ENCODE measurements around the gene SLC29A4.

DNA sequence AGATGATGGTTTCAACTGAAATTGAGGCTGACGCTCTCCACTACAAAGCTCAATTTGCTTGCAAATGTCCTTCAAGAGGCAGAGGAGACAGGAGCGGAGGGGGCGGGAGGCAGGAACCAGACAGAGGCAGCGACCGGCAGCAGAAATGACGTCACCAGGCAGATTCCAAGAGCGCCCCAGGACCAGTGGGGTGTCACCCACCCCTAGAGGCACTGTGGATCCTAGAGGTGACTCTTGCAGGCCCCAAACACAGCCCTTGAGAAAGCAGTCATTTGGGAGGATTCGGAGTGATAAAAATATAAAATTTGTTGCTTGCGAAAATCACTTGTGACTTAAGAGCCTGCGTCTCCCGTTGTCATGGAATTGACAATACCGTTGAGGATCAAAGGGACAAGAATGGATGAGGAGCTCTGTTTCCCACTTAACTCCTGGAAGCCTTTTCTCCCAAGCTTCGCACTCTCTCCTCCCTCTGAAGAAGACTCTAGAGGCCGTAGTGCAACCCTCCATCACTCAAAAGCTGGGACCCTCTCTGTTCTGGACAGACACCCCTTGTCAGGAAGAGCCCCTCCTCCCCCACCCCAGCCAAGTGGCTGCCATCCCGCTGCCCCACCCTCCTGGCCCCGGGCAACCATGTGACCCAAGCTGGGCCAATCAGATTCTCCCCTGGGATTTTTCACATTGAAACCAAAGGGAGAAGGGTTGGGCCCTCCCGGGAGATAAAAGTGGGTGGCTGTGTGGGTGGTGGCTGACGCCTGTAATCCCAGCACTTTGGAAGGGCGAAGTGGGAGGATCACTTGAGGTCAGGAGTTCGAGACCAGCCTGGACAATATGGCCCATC, 16.3 kb upstream of the SLC29A4 start:
- TF ChIP-seq RARB (CRISPR knock-in tag; IDR thresholded peaks at IDR 0.05), result no peak
- no peak for TF ChIP-seq OSR1 (CRISPR knock-in tag; IDR thresholded peaks at IDR 0.05)
- TF ChIP-seq, protein P1, sequence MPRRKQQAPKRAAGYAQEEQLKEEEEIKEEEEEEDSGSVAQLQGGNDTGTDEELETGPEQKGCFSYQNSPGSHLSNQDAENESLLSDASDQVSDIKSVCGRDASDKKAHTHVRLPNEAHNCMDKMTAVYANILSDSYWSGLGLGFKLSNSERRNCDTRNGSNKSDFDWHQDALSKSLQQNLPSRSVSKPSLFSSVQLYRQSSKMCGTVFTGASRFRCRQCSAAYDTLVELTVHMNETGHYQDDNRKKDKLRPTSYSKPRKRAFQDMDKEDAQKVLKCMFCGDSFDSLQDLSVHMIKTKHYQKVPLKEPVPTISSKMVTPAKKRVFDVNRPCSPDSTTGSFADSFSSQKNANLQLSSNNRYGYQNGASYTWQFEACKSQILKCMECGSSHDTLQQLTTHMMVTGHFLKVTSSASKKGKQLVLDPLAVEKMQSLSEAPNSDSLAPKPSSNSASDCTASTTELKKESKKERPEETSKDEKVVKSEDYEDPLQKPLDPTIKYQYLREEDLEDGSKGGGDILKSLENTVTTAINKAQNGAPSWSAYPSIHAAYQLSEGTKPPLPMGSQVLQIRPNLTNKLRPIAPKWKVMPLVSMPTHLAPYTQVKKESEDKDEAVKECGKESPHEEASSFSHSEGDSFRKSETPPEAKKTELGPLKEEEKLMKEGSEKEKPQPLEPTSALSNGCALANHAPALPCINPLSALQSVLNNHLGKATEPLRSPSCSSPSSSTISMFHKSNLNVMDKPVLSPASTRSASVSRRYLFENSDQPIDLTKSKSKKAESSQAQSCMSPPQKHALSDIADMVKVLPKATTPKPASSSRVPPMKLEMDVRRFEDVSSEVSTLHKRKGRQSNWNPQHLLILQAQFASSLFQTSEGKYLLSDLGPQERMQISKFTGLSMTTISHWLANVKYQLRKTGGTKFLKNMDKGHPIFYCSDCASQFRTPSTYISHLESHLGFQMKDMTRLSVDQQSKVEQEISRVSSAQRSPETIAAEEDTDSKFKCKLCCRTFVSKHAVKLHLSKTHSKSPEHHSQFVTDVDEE (CRISPR knock-in tag; IDR thresholded peaks at IDR 0.05), result no peak
- TF ChIP-seq ZFP3 (CRISPR knock-in tag; IDR thresholded peaks at IDR 0.05), result no peak
- TF ChIP-seq ZFP30 (CRISPR knock-in tag; IDR thresholded peaks at IDR 0.05), result no peak
- TF ChIP-seq, protein P2, sequence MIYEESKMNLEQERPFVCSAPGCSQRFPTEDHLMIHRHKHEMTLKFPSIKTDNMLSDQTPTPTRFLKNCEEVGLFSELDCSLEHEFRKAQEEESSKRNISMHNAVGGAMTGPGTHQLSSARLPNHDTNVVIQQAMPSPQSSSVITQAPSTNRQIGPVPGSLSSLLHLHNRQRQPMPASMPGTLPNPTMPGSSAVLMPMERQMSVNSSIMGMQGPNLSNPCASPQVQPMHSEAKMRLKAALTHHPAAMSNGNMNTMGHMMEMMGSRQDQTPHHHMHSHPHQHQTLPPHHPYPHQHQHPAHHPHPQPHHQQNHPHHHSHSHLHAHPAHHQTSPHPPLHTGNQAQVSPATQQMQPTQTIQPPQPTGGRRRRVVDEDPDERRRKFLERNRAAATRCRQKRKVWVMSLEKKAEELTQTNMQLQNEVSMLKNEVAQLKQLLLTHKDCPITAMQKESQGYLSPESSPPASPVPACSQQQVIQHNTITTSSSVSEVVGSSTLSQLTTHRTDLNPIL (CRISPR knock-in tag; IDR thresholded peaks at IDR 0.05; ENCODE audit: low read depth), result no peak
- TF ChIP-seq, protein P3, sequence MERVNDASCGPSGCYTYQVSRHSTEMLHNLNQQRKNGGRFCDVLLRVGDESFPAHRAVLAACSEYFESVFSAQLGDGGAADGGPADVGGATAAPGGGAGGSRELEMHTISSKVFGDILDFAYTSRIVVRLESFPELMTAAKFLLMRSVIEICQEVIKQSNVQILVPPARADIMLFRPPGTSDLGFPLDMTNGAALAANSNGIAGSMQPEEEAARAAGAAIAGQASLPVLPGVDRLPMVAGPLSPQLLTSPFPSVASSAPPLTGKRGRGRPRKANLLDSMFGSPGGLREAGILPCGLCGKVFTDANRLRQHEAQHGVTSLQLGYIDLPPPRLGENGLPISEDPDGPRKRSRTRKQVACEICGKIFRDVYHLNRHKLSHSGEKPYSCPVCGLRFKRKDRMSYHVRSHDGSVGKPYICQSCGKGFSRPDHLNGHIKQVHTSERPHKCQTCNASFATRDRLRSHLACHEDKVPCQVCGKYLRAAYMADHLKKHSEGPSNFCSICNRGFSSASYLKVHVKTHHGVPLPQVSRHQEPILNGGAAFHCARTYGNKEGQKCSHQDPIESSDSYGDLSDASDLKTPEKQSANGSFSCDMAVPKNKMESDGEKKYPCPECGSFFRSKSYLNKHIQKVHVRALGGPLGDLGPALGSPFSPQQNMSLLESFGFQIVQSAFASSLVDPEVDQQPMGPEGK (CRISPR knock-in tag; IDR thresholded peaks at IDR 0.05; ENCODE audit: borderline replicate concordance), result no peak
- no peak for TF ChIP-seq ZNF8 (CRISPR knock-in tag; IDR thresholded peaks at IDR 0.05)
- TF ChIP-seq ZNF70 (CRISPR knock-in tag; IDR thresholded peaks at IDR 0.05), result no peak
- no peak for TF ChIP-seq CSDC2 (CRISPR knock-in tag; IDR thresholded peaks at IDR 0.05)
- no peak for TF ChIP-seq SNAI2 (CRISPR knock-in tag; IDR thresholded peaks at IDR 0.05)
- TF ChIP-seq ISL1 (CRISPR knock-in tag; IDR thresholded peaks at IDR 0.05), result no peak
- TF ChIP-seq BACH2 (CRISPR knock-in tag; IDR thresholded peaks at IDR 0.05; ENCODE audit: borderline replicate concordance), result no peak
- TF ChIP-seq ZNF565 (CRISPR knock-in tag; conservative IDR thresholded peaks at IDR 0.05; ENCODE audit: low read depth), result no peak

All from SK-N-SH treated with all-trans-retinoic acid at 6 μM for 48 hours (cell line).